ENCODE measurements around the gene CYP4V2. TPM values are rescaled to one million over a fixed set of nuclear protein-coding genes. Genes with fewer than 3 reads are reported as not detected.
A peak's percentile ranks its signal among the peaks of the same experiment; 100 is the strongest.

Gene CYP4V2
- total and polyA plus RNA-seq, 2 experiments from 2014 or later: 12.2 to 24.6 TPM

DNA sequence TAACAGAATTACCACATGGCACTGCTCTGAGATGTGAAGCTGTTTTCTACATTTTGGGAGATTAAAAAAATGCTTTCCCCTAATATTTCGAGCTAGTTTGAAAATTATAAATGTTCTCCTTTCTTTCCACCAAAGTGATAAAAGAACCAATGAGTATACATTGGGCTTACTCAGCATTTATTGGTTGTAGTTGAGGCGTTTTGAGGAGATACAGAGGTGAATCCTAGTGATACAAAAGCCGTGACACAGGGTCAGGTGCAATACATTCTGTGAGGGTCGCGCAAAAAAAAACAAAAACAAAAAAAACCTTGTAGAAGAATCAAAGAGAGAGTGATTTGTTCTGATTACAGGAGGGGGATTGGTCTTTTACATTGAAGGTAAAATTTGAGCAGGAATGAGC, 32.4 kb upstream of the CYP4V2 start:
- H3K79me2 ChIP-seq: no peaks in the 10 kb centered on the region
- no peaks in the 10 kb centered on the region for H3K9me3 ChIP-seq (ENCODE audit: low read depth)
- H3K27ac ChIP-seq: no peak overlapping the region
- no peak overlapping the region for H3K4me2 ChIP-seq
- no peaks in the 10 kb centered on the region for H3K4me1 ChIP-seq (ENCODE audit: insufficient read depth)
- H3K4me3 ChIP-seq: no peak overlapping the region
- H3K36me3 ChIP-seq (replicated peaks; ENCODE audit: insufficient read depth, low read depth): no peaks in the 10 kb centered on the region
- H3K9me2 ChIP-seq (replicated peaks; ENCODE audit: insufficient read depth): no peaks in the 10 kb centered on the region
- DNase-seq (ENCODE audit: low spot score): peak; percentile 0
- no peaks in the 10 kb centered on the region for H3K27me3 ChIP-seq
- TF ChIP-seq EZH2 (IDR thresholded peaks at IDR 0.05; ENCODE audit: borderline replicate concordance) (no peak), EZH2phosphoT487 (IDR thresholded peaks at IDR 0.05; ENCODE audit: low read depth, severe bottlenecking, unreplicated experiment) (no peak)
- TF ChIP-seq, protein P1, sequence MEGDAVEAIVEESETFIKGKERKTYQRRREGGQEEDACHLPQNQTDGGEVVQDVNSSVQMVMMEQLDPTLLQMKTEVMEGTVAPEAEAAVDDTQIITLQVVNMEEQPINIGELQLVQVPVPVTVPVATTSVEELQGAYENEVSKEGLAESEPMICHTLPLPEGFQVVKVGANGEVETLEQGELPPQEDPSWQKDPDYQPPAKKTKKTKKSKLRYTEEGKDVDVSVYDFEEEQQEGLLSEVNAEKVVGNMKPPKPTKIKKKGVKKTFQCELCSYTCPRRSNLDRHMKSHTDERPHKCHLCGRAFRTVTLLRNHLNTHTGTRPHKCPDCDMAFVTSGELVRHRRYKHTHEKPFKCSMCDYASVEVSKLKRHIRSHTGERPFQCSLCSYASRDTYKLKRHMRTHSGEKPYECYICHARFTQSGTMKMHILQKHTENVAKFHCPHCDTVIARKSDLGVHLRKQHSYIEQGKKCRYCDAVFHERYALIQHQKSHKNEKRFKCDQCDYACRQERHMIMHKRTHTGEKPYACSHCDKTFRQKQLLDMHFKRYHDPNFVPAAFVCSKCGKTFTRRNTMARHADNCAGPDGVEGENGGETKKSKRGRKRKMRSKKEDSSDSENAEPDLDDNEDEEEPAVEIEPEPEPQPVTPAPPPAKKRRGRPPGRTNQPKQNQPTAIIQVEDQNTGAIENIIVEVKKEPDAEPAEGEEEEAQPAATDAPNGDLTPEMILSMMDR (IDR thresholded peaks at IDR 0.05; ENCODE audit: poor library complexity): no peak
- H4K20me1 ChIP-seq (ENCODE audit: insufficient read depth, poor library complexity, severe bottlenecking): no peaks in the 10 kb centered on the region
- H2AFZ ChIP-seq: no peak overlapping the region
- 95% methylated on average over 5 of the region's 5 CpGs for WGBS (ENCODE audit: low lambda C conversion rate, missing lambda C conversion rate)

DNA sequence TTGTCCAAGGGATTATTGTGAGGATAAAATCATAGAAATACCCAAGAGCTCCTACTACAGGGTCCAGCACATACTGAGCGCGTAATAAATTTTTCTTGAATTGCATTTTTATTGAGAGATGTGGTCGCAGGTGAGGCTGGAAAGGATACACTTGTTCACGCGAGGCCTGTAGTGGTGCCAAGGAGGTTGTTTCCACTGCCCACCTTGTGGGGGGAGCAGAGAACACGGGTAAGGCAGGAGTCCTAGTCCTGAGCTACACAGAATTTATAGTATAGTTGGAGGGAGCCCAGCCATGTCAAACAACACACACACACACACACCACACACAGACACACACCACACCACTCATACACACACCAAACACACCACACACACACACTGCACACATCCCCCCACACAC, 31.8 kb upstream of the CYP4V2 start:
- Histone ChIP-seq H3K27ac (no peak overlapping the region), H2AFZ (no peak overlapping the region), H4K20me1 (ENCODE audit: insufficient read depth, poor library complexity, severe bottlenecking) (no peaks in the 10 kb centered on the region), H3K9me3 (ENCODE audit: low read depth) (no peaks in the 10 kb centered on the region), H3K4me1 (ENCODE audit: insufficient read depth) (no peaks in the 10 kb centered on the region), H3K79me2 (no peaks in the 10 kb centered on the region), H3K27me3 (no peaks in the 10 kb centered on the region), H3K9me2 (replicated peaks; ENCODE audit: insufficient read depth) (no peaks in the 10 kb centered on the region), H3K4me2 (no peak overlapping the region), H3K4me3 (no peak overlapping the region), H3K36me3 (replicated peaks; ENCODE audit: insufficient read depth, low read depth) (no peaks in the 10 kb centered on the region)
- WGBS (ENCODE audit: low lambda C conversion rate, missing lambda C conversion rate): 95% methylated on average over 6 of the region's 6 CpGs
- TF ChIP-seq EZH2phosphoT487 (IDR thresholded peaks at IDR 0.05; ENCODE audit: low read depth, severe bottlenecking, unreplicated experiment): no peak
- TF ChIP-seq, protein P1 (IDR thresholded peaks at IDR 0.05; ENCODE audit: poor library complexity): no peak
- no peak for TF ChIP-seq EZH2 (IDR thresholded peaks at IDR 0.05; ENCODE audit: borderline replicate concordance)
- DNase-seq (ENCODE audit: low spot score): peak; percentile 1

DNA sequence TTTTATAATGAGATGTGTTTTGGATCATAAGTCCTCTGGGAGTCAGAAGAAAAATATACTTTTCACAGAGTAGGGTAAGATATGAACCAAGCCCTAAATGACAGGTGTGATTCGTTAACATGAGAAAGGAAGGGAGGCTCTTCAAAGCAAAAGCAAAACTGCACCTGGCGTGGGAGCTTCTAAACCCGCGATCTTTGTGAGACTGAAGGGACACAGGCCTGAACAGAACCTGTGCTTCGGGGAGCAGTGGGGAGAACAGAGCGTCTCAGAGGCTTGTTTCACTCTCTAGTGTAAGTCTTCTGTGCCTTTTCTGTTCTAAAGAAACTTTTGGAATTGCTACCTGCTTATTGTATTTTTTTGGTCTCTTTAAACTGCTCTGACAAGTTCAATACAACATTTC, 30.2 kb upstream of the CYP4V2 start:
- Histone ChIP-seq H3K4me1 (ENCODE audit: insufficient read depth) (no peaks in the 10 kb centered on the region), H3K9me2 (replicated peaks; ENCODE audit: insufficient read depth) (no peaks in the 10 kb centered on the region), H3K79me2 (no peaks in the 10 kb centered on the region), H3K36me3 (replicated peaks; ENCODE audit: insufficient read depth, low read depth) (no peaks in the 10 kb centered on the region), H3K27me3 (no peaks in the 10 kb centered on the region), H2AFZ (no peak overlapping the region), H3K4me2 (no peak overlapping the region), H3K4me3 (no peak overlapping the region), H3K9me3 (ENCODE audit: low read depth) (no peaks in the 10 kb centered on the region), H4K20me1 (ENCODE audit: insufficient read depth, poor library complexity, severe bottlenecking) (no peaks in the 10 kb centered on the region), H3K27ac (no peak overlapping the region)
- peak; percentile 3 for DNase-seq (ENCODE audit: low spot score)
- no peak for TF ChIP-seq EZH2phosphoT487 (IDR thresholded peaks at IDR 0.05; ENCODE audit: low read depth, severe bottlenecking, unreplicated experiment)
- TF ChIP-seq, protein P1 (IDR thresholded peaks at IDR 0.05; ENCODE audit: poor library complexity): no peak
- no peak for TF ChIP-seq EZH2 (IDR thresholded peaks at IDR 0.05; ENCODE audit: borderline replicate concordance)
- WGBS (ENCODE audit: low lambda C conversion rate, missing lambda C conversion rate): 81% methylated on average over 6 of the region's 6 CpGs

All from hepatocyte (in vitro differentiated cells).